H1 (cell line): Measurements from ENCODE around the gene LYPD6B. TPM values are rescaled to one million over a fixed set of nuclear protein-coding genes. Genes with fewer than 3 reads are reported as not detected.

Experiments used
- CTCF ChIA-PET: fragments of 300-600 bp; sonication (Branson Sonifier 250); formaldehyde crosslinking; loops from one replicate; lab custom pipeline; 2021; ENCODE audit not compliant: partially characterized antibody; lab: Charles Lee
- POLR2A ChIA-PET: fragments of 300-600 bp; sonication (Branson Sonifier 250); formaldehyde crosslinking; loops from one replicate; lab custom pipeline; 2021; ENCODE audit warnings: inconsistent platforms; ENCODE audit not compliant: partially characterized antibody; lab: Charles Lee
- DNase-seq, 2 experiments: peaks; one replicate each; pipeline versions ENCODE4 v3.0.0 to v3.0.0-alpha.2; 2010 to 2022; ENCODE audit warnings: low spot score in 2 of 2, low read depth in 1 of 2, mixed read lengths in 1 of 2
- FAIRE-seq: peaks from 2 replicates; lab custom pipeline; 2011; peaks lifted over from hg19 to GRCh38; lab: Jason Lieb, UNC
- H2AFZ ChIP-seq: 2 replicates; pipeline ENCODE4 v1.8.1; 2012; ENCODE audit warnings: low read length, inconsistent platforms
- H2AK5ac ChIP-seq: 2 replicates; pipeline ENCODE4 v1.6.1; 2013; ENCODE audit warnings: low read depth, low read length
- H2BK120ac ChIP-seq: replicated peaks from 2 replicates; pipeline ENCODE3; 2013; ENCODE audit warnings: low read depth, low read length, inconsistent platforms
- H2BK12ac ChIP-seq: 2 replicates; pipeline ENCODE4 v1.6.1; 2013; ENCODE audit warnings: low read depth, low read length
- H2BK15ac ChIP-seq: 2 replicates; pipeline ENCODE4 v1.6.1; 2013; ENCODE audit warnings: low read length
- H2BK20ac ChIP-seq: 2 replicates; pipeline ENCODE4 v1.6.1; 2013; ENCODE audit warnings: low read length
- H2BK5ac ChIP-seq: 2 replicates; pipeline ENCODE4 v1.6.1; 2013; ENCODE audit warnings: low read depth, low read length
- H3K14ac ChIP-seq: 2 replicates; pipeline ENCODE4 v1.6.1; 2013; ENCODE audit warnings: inconsistent platforms; ENCODE audit not compliant: insufficient read length
- H3K18ac ChIP-seq: 2 replicates; pipeline ENCODE4 v1.6.1; 2013; ENCODE audit warnings: low read length; ENCODE audit errors: extremely low read depth
- H3K23ac ChIP-seq: 2 replicates; pipeline ENCODE4 v1.6.1; 2013; ENCODE audit warnings: inconsistent platforms; ENCODE audit not compliant: insufficient read length
- H3K23me2 ChIP-seq: 2 replicates; pipeline ENCODE4 v1.6.1; 2013; ENCODE audit warnings: low read depth, low read length
- H3K27ac ChIP-seq: 2 replicates; pipeline ENCODE4 v1.6.1; 2011; ENCODE audit warnings: low read depth, low read length, inconsistent platforms
- H3K27me3 ChIP-seq, 4 experiments: replicated peaks in 1 of 4; 1 replicate in 1 of 4; 2 replicates in 3 of 4; pipeline versions ENCODE4 v1.6.1 to v1.8.1; 2011 to 2013; ENCODE audit warnings: low read length in 3 of 4, mild to moderate bottlenecking in 3 of 4, inconsistent platforms in 2 of 4, mixed read lengths in 2 of 4, moderate library complexity in 1 of 4; ENCODE audit not compliant: control insufficient read depth in 3 of 4, insufficient read depth in 3 of 4; ENCODE audit errors: extremely low read depth in 1 of 4
- H3K36me3 ChIP-seq, 4 experiments: 2 replicates each; pipeline versions ENCODE4 v1.6.1 to v1.8.1; 2011 to 2013; ENCODE audit warnings: mild to moderate bottlenecking in 4 of 4, low read length in 3 of 4, moderate library complexity in 2 of 4, control low read depth in 1 of 4, inconsistent platforms in 1 of 4; ENCODE audit not compliant: insufficient read depth in 4 of 4, control insufficient read depth in 2 of 4
- H3K4ac ChIP-seq: replicated peaks from 2 replicates; pipeline ENCODE3; 2013; ENCODE audit warnings: low read length, low read depth, mixed read lengths, inconsistent platforms; ENCODE audit not compliant: insufficient read length
- H3K4me1 ChIP-seq, 4 experiments: replicated peaks in 1 of 4; 1 replicate in 1 of 4; 2 replicates in 3 of 4; pipeline versions ENCODE4 v1.6.1 to v1.8.1; 2011 to 2013; ENCODE audit warnings: low read length in 3 of 4, inconsistent platforms in 2 of 4, mixed read lengths in 1 of 4; ENCODE audit not compliant: insufficient read depth in 4 of 4, control insufficient read depth in 3 of 4
- H3K4me2 ChIP-seq, 2 experiments: 2 replicates each; pipeline versions ENCODE4 v1.6.1 to v1.8.1; 2011 to 2013; ENCODE audit warnings: low read depth in 2 of 2, low read length in 2 of 2, control low read depth in 1 of 2, inconsistent platforms in 1 of 2, mild to moderate bottlenecking in 1 of 2; ENCODE audit not compliant: insufficient read depth in 1 of 2
- H3K4me3 ChIP-seq, 4 experiments: fragments of 200-600, 300-600 bp in 1 of 4; sonication (generic), shearing (Covaris generic), sonication (Bioruptor Twin) in 1 of 4; 2 replicates each; pipeline versions ENCODE4 v1.5.1 to v1.8.1; 2011 to 2016; ENCODE audit warnings: low read length in 4 of 4, low read depth in 3 of 4, control low read depth in 2 of 4, inconsistent platforms in 2 of 4, mild to moderate bottlenecking in 2 of 4, mixed read lengths in 1 of 4, moderate library complexity in 1 of 4; ENCODE audit not compliant: insufficient read depth in 2 of 4; ENCODE audit errors: extremely low read depth in 1 of 4
- H3K56ac ChIP-seq: replicated peaks from 2 replicates; pipeline ENCODE3; 2013; ENCODE audit warnings: low read depth, mild to moderate bottlenecking, mixed read lengths, low read length, inconsistent platforms; ENCODE audit not compliant: insufficient read length
- H3K79me1 ChIP-seq: 2 replicates; pipeline ENCODE4 v1.6.1; 2013; ENCODE audit warnings: low read depth, low read length, control low read depth
- H3K79me2 ChIP-seq, 2 experiments: 2 replicates each; pipeline versions ENCODE4 v1.6.1 to v1.8.1; 2012 to 2013; ENCODE audit warnings: low read length in 2 of 2, mild to moderate bottlenecking in 2 of 2, inconsistent platforms in 1 of 2; ENCODE audit not compliant: insufficient read depth in 2 of 2, control insufficient read depth in 1 of 2
- H3K9ac ChIP-seq, 4 experiments: replicated peaks in 1 of 4; 1 replicate in 1 of 4; 2 replicates in 3 of 4; pipeline versions ENCODE4 v1.6.1 to v1.8.1; 2011 to 2013; ENCODE audit warnings: low read depth in 3 of 4, low read length in 3 of 4, control low read depth in 2 of 4, mild to moderate bottlenecking in 2 of 4, moderate library complexity in 2 of 4, inconsistent platforms in 1 of 4; ENCODE audit errors: extremely low read depth in 1 of 4
- H3K9me3 ChIP-seq, 2 experiments: 2 replicates each; pipeline versions ENCODE4 v1.6.1 to v1.8.1; 2012 to 2013; ENCODE audit warnings: mild to moderate bottlenecking in 2 of 2, moderate library complexity in 2 of 2, control low read depth in 1 of 2, inconsistent platforms in 1 of 2, low read depth in 1 of 2, low read length in 1 of 2, mixed read lengths in 1 of 2; ENCODE audit not compliant: insufficient read depth in 2 of 2
- H4K20me1 ChIP-seq, 2 experiments: replicated peaks in 1 of 2; 2 replicates each; pipeline versions ENCODE3 to v1.8.1; 2011 to 2013; ENCODE audit warnings: inconsistent platforms in 2 of 2, low read length in 2 of 2, mild to moderate bottlenecking in 1 of 2; ENCODE audit not compliant: insufficient read depth in 2 of 2, control insufficient read depth in 1 of 2
- H4K5ac ChIP-seq: 2 replicates; pipeline ENCODE4 v1.6.1; 2013; ENCODE audit warnings: low read length, low read depth, mixed read lengths, inconsistent platforms; ENCODE audit not compliant: insufficient read length
- H4K8ac ChIP-seq: 2 replicates; pipeline ENCODE4 v1.8.0; 2013; ENCODE audit warnings: mild to moderate bottlenecking, moderate library complexity, low read length, inconsistent platforms; ENCODE audit not compliant: insufficient read depth; ENCODE audit errors: extremely low read depth
- H4K91ac ChIP-seq: replicated peaks from 2 replicates; pipeline ENCODE3; 2013; ENCODE audit warnings: low read length, mixed read lengths, inconsistent platforms; ENCODE audit not compliant: insufficient read length
- CBX5 ChIP-seq: fragments of 300-800, 300-1000 bp; sonication (generic); IDR thresholded peaks from 2 replicates; pipeline ENCODE4 v1.7.1; 2016; ENCODE audit warnings: antibody characterized with exemption, low read length, low read depth
- CTCF ChIP-seq, 3 experiments: IDR thresholded peaks; 1 replicate in 2 of 3; 2 replicates in 1 of 3; pipeline versions ENCODE4 v1.5.1 to v1.6.1; 2011; ENCODE audit warnings: low read length in 3 of 3, mild to moderate bottlenecking in 3 of 3, inconsistent platforms in 2 of 3, low read depth in 1 of 3, moderate library complexity in 1 of 3; ENCODE audit not compliant: insufficient read depth in 1 of 3; ENCODE audit errors: control extremely low read depth in 1 of 3
- SRF ChIP-seq: IDR thresholded peaks from 2 replicates; pipeline ENCODE4 v1.6.1; 2011; ENCODE audit warnings: mild to moderate bottlenecking, low read depth, low read length, moderate library complexity
- WGBS, 2 experiments: shearing (Covaris generic) in 1 of 2; methylation state at CpG; one replicate each; pipeline versions ENCODE4 v1.1.6 to v1.1.7; 2013 to 2015; ENCODE audit warnings: low lambda C conversion rate in 2 of 2, mixed read lengths in 2 of 2, inconsistent platforms in 1 of 2, low coverage in 1 of 2, missing lambda C conversion rate in 1 of 2; ENCODE audit not compliant: insufficient replicate concordance in 2 of 2, insufficient coverage in 1 of 2, insufficient read length in 1 of 2; ENCODE audit errors: extremely low coverage in 1 of 2, missing lambda C conversion rate in 1 of 2; 5-methylcytosine and 5-hydroxymethylcytosine counted together
- polyA plus RNA-seq, 7 experiments: library from polyadenylated mRNA; depleted of rRNA in 3 of 7; stranded (reverse) in 5 of 7; unstranded in 2 of 7; fragments of >200 nt in 5 of 7; fragments of 200-250 nt in 2 of 7; gene quantifications; 1 replicate in 5 of 7; 2 replicates in 1 of 7; 4 replicates in 1 of 7; pipeline versions ENCODE4 v1.2.1 to v1.2.3, GENCODE V29; 2011 to 2013; ENCODE audit warnings: missing spikeins in 2 of 7, mixed read lengths in 2 of 7
- total RNA-seq: library from RNA; stranded (reverse); fragmentation: NEBNext Ultra II Directional; extraction: Animal tissue kit (Norgen Biotek cat#: 25700); gene quantifications from 2 replicates; pipeline ENCODE4 v1.2.1, GENCODE V29; 2021

Gene LYPD6B
- total and polyA plus RNA-seq, 2 of the 8 experiments (the other 6 are each of a cell fraction or from before 2014, with no cell fraction given): 2.2 to 3.5 TPM

GRCh38 chr2:149112713-149113112 lies 74.2 kb downstream of the LYPD6B start:
- DNase-seq (no peak), FAIRE-seq (no peak)
- Histone ChIP-seq H3K18ac (no peak overlapping the region), H2AFZ (no peak overlapping the region), H3K4me3 (no peak overlapping the region), H2BK5ac (no peak overlapping the region), H3K9me3 (no peaks in the 10 kb centered on the region), H2AK5ac (no peak overlapping the region), H4K91ac (no peak overlapping the region), H3K4me2 (no peak overlapping the region), H2BK12ac (no peak overlapping the region), H3K9ac (no peak overlapping the region), H3K23me2 (no peaks in the 10 kb centered on the region; the same call in 1 of the 2 replicates), H3K4ac (no peak overlapping the region), H4K5ac (no peak overlapping the region), H3K27me3 (no peaks in the 10 kb centered on the region), H2BK120ac (no peak overlapping the region), H3K79me2 (no peaks in the 10 kb centered on the region), H3K27ac (no peak overlapping the region), H3K79me1 (no peaks in the 10 kb centered on the region), H4K20me1 (no peaks in the 10 kb centered on the region), H3K14ac (no peak overlapping the region), H2BK15ac (no peak overlapping the region), H3K4me1 (no peaks in the 10 kb centered on the region), H3K23ac (no peak overlapping the region), H3K56ac (no peak overlapping the region), H3K36me3 (no peaks in the 10 kb centered on the region), H4K8ac (no peak overlapping the region), H2BK20ac (no peak overlapping the region)
- 84% methylated on average over 2 of the region's 2 CpGs; no CpG with 5 or more reads in 1 of the 2 experiments for WGBS, 2 experiments
- ChIA-PET CTCF (no interaction called here), POLR2A (no interaction called here)
- TF ChIP-seq CTCF (IDR thresholded peaks at IDR 0.05; ENCODE audit: control extremely low read depth in 1 of 3, insufficient read depth in 1 of 3, low read depth in 1 of 3, low read length in 3 of 3): no peak
- no peak for TF ChIP-seq SRF
- TF ChIP-seq CBX5: no peak
